Non-pigmented ciliary epithelial cell (primary cell): ENCODE data around the gene ZFYVE9.
A peak's percentile ranks its signal among the peaks of the same experiment; 100 is the strongest.
"Not testable (repeated sequence)": the region's sequence is repeated elsewhere in the genome, so short reads cannot be mapped to it uniquely, and the experiment has no call there.

Experiments used
- DNase-seq: peaks from one replicate; pipeline ENCODE4 v3.0.0-alpha.2; 2010; ENCODE audit warnings: low read depth

ZFYVE9 gene, protein sequence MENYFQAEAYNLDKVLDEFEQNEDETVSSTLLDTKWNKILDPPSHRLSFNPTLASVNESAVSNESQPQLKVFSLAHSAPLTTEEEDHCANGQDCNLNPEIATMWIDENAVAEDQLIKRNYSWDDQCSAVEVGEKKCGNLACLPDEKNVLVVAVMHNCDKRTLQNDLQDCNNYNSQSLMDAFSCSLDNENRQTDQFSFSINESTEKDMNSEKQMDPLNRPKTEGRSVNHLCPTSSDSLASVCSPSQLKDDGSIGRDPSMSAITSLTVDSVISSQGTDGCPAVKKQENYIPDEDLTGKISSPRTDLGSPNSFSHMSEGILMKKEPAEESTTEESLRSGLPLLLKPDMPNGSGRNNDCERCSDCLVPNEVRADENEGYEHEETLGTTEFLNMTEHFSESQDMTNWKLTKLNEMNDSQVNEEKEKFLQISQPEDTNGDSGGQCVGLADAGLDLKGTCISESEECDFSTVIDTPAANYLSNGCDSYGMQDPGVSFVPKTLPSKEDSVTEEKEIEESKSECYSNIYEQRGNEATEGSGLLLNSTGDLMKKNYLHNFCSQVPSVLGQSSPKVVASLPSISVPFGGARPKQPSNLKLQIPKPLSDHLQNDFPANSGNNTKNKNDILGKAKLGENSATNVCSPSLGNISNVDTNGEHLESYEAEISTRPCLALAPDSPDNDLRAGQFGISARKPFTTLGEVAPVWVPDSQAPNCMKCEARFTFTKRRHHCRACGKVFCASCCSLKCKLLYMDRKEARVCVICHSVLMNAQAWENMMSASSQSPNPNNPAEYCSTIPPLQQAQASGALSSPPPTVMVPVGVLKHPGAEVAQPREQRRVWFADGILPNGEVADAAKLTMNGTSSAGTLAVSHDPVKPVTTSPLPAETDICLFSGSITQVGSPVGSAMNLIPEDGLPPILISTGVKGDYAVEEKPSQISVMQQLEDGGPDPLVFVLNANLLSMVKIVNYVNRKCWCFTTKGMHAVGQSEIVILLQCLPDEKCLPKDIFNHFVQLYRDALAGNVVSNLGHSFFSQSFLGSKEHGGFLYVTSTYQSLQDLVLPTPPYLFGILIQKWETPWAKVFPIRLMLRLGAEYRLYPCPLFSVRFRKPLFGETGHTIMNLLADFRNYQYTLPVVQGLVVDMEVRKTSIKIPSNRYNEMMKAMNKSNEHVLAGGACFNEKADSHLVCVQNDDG (N-terminal part only)

GRCh38 chr1:52141513-52142219, at the start of gene ZFYVE9:
Gene ZFYVE9 (plus strand): TSS chr1:52142089. CDS start chr1:52233207, 91,118 bp downstream.
- DNase-seq = no peak

DNA sequence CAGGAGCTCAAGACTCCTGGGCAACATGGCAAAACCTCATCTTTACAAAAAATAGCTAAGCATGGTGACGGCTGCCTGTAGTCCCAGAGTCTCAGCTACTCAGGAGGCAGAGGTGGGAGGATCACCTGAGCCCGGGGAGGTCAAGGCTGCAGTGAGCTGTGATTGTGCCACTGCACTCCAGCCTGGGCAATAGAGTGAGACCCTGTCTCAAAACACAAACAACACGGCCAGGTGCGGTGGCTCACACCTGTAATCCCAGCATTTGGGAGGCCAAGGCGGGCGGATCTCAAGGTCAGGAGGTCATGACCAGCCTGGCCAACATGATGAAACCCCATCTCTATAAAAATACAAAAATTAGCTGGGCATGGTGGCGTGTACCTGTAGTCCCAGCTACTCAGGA, 47.6 kb upstream of the ZFYVE9 start:
- not testable (repeated sequence) for DNase-seq

- no peak for DNase-seq
Observed at GRCh38 chr1:52096216-52096615, 45.7 kb upstream of the ZFYVE9 start.

DNA sequence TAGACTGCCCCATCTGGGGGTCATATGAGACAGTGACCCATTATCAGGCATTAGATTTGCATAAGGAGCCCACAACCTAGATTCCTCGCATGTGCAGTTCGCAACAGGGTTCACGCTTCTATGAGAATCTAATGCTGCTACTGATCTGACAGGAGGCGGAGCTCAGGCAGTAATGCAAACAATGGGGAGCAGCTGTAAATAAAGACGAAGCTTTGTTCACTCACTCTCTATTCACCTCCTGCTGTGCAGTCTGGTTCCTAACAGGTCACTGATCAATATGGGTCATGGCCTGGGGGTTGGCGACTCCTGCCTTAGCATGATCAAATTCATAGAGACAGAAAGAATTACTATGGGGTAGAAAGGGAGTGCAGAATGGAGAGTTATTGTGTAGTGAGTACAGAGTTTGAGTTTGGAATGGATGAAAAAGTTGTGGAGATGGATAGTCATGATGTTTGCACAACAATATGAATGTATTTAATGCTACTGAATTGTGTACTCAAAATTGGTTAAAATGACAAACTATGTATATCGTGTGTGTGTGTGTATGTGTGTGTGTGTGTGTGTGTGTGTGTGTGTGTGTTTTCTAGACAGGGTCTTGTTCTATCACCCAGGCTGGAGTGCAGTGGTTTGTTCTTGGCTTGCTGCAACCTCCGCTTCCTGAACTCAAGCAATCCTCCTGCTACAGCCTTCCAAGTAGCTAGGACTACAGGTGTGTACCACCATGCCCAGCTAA, 43.6 kb upstream of the ZFYVE9 start:
- DNase-seq = no peak

DNA sequence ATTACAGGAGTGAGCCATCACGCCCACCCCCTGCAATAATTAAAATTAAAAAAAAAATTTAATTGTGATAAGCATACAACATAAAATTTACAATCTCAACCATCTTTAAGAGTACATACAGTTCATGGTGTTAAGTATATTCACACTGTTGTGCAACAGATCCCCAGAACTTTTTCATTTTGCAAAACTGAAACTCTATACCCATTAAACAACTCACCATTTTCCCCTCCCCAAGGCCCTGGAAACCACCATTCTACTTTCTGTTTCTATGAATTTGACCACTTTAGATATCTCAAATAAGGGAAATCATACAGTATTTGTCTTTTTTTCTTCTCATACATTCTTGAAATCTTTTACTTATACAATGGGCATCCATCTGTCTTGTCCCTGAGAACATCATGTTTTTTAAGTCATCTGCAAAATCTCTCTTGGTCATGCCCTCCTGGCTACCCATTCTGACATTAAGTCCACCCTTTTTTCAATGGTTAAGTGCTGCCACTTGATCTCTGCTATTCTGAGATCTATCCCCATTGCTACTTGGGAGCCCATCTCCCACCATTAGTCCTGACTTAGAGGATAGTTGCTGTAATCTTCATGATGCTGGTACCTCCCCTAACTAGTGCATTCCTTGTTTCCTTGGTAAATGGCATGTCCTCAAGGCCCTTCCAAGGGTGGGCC, 39.4 kb upstream of the ZFYVE9 start:
- DNase-seq = no peak

- no peak for DNase-seq
Observed at GRCh38 chr1:52111492-52111891, 30.4 kb upstream of the ZFYVE9 start.

- DNase-seq = no peak
Observed at GRCh38 chr1:52112489-52112888, 29.4 kb upstream of the ZFYVE9 start.

GRCh38 chr1:52119301-52120079, 22.4 kb upstream of the ZFYVE9 start:
- DNase-seq = no peak

GRCh38 chr1:52122384-52122783, 19.5 kb upstream of the ZFYVE9 start:
- no peak for DNase-seq

GRCh38 chr1:52123622-52124021, 18.3 kb upstream of the ZFYVE9 start:
- DNase-seq = no peak

DNA sequence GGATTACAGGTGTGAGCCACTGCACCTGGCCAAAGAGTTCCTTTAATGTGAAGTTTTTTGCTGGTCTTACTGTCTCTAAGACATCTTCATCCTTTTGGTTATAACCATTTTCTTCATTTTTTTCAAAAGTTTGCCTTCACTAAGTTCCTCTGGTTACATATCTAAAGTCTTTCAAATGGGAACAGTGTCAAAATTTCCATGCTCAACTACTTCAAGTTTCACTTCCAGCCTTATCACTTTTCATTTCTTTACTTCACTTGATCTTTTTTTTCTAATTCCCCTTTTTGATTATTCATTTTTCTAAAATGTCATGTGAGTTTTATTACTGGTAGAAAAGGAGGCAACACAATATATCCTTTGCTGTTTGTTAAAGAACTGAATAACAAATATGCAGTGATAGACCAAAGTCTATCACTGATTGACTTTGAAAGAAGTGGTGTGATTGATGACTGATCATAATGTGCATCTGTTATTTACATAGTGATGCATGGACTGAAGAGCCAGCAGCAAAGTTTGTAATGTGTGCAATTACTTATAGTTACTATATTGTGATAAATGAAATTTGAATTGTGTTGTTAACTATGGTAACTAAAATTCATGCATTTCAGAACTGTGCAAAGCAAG, 16.0 kb upstream of the ZFYVE9 start:
- no peak for DNase-seq

DNA sequence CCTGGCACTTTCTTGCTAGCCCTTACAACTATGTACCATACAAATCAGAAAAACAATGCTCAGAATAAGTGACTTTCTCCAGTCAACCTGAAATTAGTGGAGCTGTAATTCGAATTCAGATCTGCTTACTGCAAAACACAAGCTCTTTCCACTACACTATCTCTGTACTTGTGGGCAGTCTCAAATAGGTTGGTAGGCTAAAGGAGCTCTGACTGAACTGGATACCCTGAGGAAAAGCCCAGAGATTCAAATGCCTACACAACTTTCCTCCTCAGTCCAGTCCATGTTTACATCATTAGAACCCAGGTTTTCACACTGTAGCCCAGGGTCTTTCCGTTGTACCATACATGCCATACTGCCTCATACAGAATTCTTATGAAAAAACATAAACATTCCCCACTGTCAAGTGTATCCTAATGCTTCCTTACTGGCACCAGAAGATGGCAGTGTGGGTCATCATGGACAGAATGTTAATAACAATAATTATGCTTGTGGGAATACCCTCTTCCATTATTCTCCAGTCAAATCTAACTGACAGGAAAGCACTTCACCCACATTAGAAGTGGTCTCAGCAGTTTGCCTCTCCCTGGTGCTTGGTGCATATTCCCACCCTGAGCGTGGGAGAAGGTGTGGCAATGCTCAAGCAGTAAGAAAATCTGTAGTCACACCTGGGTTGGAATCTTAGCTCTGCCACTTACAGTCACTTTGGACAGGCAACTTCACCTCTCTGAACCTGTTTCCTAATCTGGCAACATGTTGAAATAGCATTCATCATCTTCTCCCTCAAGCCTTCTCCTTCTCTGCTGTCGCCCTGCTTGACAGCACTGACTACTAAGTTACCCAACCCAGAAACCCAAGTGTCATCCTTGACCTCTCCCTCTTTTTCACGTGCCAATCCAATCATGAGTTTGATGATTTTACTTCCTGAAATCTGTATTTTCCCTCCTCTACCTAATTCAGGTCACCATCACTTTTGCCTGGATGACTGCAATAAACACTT, 14.4 kb upstream of the ZFYVE9 start:
- DNase-seq = no peak

DNA sequence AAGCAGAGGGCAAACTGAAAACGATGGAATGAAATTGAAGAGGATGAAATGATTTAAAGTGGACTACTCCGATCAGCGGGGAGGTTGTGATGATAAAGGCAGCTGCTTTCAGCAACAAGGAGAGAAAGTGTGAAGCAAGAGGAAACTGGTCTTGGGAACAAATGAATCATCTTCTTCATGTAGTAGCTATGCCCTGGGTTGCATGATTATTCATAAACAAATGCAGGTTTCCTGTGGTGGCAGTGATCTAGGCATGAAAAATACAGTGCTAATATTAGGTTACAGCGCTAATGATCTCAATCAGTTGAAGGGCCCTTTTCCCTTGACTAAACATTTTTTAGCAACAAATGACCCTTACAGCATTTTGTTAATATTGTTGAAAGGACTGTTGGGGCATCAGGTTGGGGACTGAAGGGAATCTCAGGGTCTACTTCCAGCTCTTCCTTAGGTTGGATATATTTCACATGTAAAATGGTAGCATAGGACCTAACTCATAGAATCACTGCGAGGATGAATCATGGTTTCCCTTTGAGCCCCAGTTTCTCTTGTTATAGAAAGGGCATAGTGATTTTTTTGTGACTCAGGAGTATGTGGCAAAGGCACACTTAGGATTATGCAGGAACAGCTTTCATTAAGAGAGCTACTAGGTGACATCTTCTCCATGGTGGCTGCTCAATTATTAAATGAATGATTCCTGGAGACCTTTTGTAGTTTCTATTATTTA, 1.9 kb upstream of the ZFYVE9 start:
- DNase-seq = peak; percentile 86

DNA sequence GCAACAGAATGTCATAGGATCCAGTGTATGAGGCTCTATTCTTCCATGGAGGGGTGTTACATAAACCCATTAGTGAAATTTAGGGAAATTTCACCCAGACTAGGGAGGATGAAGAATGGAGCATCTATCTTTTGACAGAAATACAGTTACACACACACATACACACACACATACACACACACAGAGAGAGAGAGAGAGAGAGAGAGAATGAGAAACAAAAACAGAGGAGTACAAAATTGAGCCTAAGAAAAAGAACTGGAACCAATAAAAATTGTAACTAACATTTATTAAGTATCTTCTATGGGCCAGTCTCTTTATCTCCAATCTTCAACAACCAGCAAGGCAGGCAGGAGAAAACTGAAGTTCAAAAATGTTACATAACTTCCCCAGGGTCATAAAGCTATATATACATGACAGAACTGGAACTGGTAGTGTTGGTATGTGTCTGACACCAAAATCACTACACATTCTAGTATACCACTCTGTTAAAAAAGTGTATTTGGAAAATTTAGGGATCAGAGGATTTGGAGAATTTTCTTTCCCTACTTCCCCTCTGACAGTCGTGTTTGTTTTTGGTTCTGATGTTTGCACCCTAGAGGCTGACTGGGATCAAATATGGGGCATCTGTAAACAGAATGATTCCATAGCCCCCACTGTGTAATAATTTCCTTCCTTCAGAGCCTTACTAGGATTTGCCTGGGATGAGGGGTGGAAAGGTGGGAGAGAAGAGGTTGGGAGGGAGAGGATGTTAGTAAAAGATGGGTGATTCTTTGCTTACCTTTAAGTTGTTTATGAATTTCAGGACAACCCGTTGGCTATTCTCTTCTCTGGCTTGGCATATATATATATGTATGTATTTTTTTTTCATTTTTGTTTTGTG, 1.0 kb upstream of the ZFYVE9 start:
- DNase-seq = no peak

- no peak for DNase-seq
Observed at GRCh38 chr1:52142220-52143183, 613 bp downstream of the ZFYVE9 start.
